Renal cortex interstitium (tissue), 11 donors: Measurements from ENCODE around the gene FLNC. TPM values are rescaled to one million over a fixed set of nuclear protein-coding genes. Genes with fewer than 3 reads are reported as not detected.

Experiments
- DNase-seq, 11 donors: peaks; one replicate each; pipeline ENCODE4 v3.0.0-alpha.2; 2013; ENCODE audit warnings: low read depth in 9 of 11, low spot score in 4 of 11; ENCODE audit errors: extremely low read depth in 1 of 11
- polyA plus RNA-seq, 3 donors: library from polyadenylated mRNA; unstranded; fragments of 120-200 nt; gene quantifications; one replicate each; pipeline ENCODE4 v1.2.1, GENCODE V29; 2013; ENCODE audit not compliant: insufficient read length in 3 of 3

FLNC gene
- polyA plus RNA-seq, 3 donors = 11.2 to 23.6 (median 17.8) TPM

- no peak for DNase-seq
Observed at GRCh38 chr7:128827248-128827958, 2.8 kb upstream of the FLNC start.

GRCh38 chr7:128827971-128828711, 2.1 kb upstream of the FLNC start:
- DNase-seq = peak in 1 of 11 donors; percentile 11

- DNase-seq = peak in 1 of 11 donors; percentile 11
Observed at GRCh38 chr7:128829391-128830166, 627 bp upstream of the FLNC start.

- DNase-seq = peak in 3 of 11 donors; percentile 32 to 52 (median 41)
Observed at GRCh38 chr7:128831178-128831993, 1.2 kb downstream of the FLNC start.

- DNase-seq = peak in 1 of 11 donors; percentile 21
Observed at GRCh38 chr7:128831994-128832879, 2.0 kb downstream of the FLNC start.

- DNase-seq = no peak
Observed at GRCh38 chr7:128832880-128833147, 2.6 kb downstream of the FLNC start.

- DNase-seq = peak in 5 of 11 donors; percentile 44 to 62 (median 47)
Observed at GRCh38 chr7:128833148-128833945, 3.1 kb downstream of the FLNC start.

- DNase-seq = no peak
Observed at GRCh38 chr7:128833946-128834325, 3.7 kb downstream of the FLNC start.

GRCh38 chr7:128835231-128835751, 5.1 kb downstream of the FLNC start:
- DNase-seq = no peak

GRCh38 chr7:128835790-128836641, 5.8 kb downstream of the FLNC start:
- DNase-seq = no peak

- DNase-seq = no peak
Observed at GRCh38 chr7:128836729-128837348, 6.6 kb downstream of the FLNC start.

- no peak for DNase-seq
Observed at GRCh38 chr7:128837521-128837921, 7.3 kb downstream of the FLNC start.

GRCh38 chr7:128838109-128838779, 8.0 kb downstream of the FLNC start:
- no peak for DNase-seq

GRCh38 chr7:128838981-128839731, 8.9 kb downstream of the FLNC start:
- DNase-seq = no peak

- DNase-seq = no peak
Observed at GRCh38 chr7:128839751-128840177, 9.6 kb downstream of the FLNC start.
